GM18907 (cell line): ENCODE measurements around the gene SDHA.
"Not testable (repeated sequence)": the region's sequence is repeated elsewhere in the genome, so short reads cannot be mapped to it uniquely, and the experiment has no call there.

Source experiments
- ATAC-seq: cut with Tn5 transposase; IDR thresholded peaks from one replicate; pipeline ENCODE4 v1.9.1; 2021; ENCODE audit warnings: mild to moderate bottlenecking, moderate library complexity; ENCODE audit not compliant: unreplicated experiment

The SDHA gene

DNA sequence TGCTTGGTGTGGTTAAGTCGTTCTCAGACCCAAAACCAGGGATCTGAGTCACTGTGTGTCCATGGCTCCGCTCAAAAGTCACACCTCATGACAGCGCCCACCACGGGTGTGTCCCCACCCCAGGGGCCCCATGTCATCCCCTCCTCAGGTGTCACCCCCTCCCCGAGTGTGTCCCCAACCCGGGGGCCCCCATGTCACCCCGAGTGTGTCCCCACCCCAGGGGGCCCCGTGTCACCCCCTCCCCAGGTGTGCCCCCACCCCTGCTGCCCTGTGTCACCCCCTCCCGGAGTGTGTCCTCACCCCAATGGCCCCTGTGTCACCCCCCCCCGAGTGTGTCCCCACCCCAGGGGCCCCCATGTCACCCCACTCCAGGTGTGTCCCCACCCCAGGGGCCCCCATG is 21.8 kb upstream of the SDHA start:
- ATAC-seq = no peak

DNA sequence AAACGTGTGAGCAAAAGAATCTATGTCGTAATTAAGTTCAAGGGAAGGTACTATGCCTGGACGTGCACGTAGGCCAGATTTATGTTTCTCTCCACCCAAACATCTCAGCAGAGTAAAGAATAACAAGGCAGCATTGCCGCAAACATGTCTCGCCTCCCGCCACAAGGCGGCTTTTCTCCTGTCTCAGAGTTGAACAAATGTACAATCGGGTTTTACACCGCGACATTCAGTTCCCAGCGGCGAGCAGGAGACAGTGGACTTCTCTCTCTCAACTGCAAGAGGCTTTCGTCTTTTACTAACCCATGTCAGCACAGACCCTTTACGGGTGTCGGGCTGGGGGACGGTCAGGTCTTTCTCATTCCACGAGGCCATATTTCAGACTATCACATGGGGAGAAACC is 21.1 kb upstream of the SDHA start:
- not testable (repeated sequence) for ATAC-seq

DNA sequence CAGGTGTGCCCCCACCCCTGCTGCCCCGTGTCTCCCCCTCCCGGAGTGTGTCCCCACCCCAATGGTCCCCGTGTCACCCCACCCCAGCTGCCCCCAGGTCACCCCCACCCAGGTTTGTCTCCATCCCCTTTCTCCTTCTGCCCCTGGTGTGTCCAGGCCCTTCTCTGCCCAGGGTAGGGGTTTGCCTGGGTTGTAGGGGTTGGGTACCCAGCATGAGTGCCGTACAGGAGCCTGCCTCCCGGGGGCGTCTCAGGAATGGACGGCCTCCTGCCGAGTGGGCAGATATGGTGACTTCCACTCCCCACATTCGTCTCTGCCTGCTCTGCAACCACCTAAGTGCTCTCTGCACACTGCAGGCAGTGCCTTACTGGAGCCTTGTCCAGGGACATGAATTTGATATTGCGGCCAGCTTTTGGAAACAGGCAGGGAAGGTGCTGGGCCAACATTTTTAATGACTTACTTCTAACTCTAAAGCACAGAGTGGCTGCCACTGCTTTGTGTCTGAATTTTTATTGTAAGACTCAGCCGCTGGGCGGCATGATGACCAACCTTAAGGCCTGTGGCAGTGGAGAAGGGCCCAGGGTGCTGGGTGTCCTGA is 20.1 kb upstream of the SDHA start:
- ATAC-seq = no peak

DNA sequence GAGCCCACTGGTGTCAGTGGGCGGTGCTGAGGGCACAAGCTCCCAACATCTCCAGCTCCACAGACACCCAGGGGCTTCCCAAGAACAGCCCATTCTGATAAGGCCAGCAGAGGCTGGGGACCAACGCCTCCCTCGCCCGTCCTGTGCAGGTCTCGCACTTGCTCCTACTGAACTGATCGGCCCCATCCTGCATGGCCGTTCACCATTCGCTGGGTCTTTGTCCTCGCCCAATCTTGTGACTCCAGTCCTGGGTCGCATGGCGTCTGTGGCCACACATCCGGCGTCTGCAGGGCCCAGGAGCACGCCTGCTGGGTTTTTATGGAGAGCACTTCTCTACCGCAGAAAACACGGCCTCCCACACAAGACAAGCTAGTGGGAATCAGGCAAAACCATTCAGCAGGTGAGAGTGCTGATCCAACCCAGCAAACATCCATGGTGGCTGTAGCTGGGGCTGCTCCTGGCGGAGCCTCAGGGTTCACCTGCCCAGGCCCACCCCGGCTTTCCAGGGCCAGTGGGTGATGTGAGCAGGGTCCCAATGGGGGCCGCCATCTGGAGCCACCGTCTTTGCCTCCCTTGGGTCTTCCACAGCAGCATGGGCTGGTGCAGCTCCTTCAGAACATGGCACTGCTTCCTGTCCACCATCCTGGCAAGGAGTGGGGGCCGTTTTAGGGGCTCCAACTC is 19.5 kb upstream of the SDHA start:
- ATAC-seq = no peak

DNA sequence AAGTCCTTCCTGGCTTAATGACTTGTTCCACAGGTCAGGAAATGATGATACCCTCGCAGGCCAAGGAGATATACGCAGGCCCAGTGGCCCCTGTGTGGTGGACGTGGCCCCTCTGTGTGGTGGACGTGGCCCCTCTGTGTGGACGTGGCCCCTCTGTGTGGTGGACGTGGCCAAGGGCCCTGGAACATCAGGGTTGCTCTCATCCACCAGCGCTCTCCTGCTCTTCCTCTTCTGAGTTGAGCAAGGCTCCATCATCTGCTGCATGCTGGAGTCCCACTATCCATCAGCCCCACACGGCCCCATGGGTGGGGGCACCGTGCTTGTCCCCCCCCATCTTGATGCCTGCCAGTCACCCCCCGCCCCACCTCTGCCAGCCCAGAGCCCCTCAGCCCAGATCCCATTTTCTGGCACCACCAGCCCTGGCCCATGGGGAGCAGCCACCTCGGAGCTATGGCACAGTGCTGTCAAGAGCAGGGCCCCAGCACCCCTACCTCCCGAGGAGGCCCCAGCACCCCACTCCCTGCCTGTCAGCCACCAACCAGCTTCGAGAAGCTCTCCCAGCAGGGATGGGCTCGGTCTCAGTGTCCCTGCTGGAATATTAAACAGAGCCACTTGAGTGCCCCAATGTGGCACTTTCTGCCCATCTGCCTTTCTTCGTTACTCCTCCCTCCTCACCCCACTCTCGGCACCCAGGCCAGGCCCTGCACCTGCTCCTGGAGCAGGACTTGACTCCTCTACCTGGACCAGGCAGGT is 18.7 kb upstream of the SDHA start:
- no peak for ATAC-seq

DNA sequence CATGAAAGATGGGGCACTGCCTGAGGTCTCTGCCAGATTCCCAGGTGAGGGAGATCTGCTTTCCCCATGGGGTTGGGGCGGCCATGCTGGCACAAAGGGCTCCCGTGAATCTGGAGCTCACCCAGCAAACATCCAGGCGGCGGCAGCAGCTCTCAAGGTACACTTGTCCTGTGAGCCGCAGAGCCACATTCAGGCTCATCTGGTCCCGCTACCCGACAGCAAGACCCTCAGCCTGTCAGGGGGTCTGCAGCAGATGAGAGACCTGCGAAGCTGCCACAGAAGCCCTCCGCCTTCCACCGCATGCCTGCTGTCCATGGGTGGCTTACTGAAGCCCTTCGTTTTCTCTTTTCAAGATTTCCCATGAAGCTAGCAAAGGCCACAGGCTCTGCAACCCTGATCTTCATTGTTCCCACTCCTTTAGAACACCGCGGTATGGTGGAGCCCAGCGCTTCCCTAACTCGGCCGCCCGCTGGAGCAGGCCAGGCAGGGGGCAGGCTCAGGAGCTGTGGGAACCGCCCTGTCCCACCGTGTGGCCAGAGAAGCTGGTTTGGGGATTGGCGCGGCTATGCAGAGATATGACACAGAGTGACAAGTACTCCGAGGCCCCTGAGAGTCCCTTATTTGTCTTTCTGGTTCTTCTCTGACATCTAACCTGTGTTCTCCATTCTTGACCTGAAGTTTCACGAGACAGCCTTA is 18.0 kb upstream of the SDHA start:
- no peak for ATAC-seq

DNA sequence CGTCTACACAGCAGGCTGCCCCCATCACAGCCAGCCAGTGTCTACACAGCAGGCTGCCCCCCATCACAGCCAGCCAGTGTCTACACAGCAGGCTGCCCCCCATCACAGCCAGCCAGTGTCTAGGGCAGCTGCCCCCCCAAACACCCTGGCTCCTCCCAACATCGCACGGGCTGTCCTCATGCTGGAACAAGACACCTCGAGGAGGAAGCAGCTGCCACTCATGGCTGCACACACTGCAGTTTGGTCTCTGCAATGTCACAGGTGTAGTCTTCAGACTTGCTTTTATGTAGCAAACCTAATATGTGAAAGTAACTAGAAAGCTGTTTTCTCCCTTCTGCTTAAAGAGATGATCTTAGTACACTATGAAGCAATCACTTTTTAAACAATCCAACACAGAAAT is 17.1 kb upstream of the SDHA start:
- no peak for ATAC-seq

DNA sequence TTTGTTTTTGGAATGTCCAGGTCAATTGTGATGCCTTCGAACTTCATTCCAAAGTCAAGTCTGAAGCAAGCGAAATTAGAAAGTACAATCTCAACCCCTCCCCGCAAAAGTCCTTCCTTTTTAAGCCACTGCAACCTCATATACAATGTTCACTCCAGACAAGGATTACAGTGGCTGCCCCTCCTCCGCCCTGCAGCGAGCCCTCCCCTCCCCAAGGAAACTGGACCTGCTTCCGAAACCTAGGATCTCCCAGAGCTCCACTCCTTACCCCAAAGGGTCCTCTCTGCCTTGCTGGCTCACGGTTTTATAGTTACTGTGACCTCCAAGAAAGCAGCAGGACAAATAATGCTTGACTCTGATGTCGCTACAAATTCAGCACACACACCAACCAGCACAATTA is 16.4 kb upstream of the SDHA start:
- ATAC-seq = no peak

DNA sequence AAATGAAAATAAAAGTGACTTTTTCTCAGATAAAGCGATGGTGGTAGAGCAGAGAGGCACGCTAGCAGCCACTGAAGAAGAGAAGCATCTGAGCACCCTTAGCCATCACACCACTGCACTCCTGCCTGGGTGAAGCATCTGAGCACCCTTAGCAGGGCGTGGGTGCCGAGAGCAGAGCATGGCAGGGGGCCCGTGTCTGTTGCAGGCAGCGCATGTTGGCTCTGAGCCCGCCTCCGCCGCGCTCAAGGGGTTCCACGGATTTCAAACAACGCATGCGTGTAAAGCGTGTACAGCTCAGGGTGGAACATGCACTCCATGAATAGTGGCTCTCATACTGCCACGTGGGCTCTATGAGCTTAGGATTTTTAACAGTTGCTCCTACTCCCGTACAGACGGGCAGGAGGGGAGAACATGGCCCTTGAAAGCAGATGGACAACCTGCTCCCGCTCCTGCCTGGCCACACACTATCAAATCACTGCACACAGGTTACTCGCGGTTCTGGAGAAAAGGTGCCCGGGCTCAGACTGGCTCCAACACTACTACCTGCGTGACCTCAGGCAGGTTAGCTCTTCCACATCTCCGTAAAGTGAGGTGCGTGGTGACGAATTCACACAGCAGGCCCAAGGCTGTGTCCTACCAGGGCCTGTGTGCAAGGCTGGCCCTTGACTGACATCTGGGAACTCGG is 14.7 kb upstream of the SDHA start:
- no peak for ATAC-seq

DNA sequence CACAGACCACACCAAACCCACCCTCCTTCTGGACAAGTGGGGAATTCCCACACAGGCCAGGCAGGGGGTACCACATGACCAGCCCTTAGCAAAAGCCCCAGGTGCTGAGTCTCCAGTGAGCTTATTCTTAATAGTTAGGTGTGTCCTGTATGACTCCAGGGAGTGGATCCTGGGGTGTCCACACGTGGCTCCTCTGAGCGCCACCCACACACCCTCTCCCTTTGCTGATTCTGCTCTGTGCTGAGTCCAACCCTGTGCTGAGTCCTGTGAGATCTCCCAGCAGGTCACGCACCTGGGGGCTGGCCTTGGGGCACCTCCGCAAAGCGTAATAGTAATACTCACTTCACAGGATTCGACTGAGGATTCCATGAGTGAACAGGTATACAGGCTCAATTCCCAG is 14.1 kb upstream of the SDHA start:
- no peak for ATAC-seq

DNA sequence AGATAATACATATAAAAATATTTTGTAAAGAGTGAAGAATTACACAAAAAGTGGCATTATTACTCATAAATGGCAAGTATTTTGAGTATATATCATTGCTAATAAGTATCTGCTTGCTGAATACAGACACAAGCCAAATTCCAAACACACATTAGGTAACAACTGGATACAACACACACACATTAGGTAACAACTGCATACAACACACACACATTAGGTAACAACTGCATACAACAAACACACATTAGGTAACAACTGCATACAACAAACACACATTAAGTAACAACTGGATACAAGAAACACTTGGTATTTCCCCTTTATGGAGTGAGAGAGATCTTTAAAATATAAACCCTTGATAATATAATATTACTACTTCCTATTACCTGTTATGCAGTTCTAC is 13.7 kb upstream of the SDHA start:
- no peak for ATAC-seq

DNA sequence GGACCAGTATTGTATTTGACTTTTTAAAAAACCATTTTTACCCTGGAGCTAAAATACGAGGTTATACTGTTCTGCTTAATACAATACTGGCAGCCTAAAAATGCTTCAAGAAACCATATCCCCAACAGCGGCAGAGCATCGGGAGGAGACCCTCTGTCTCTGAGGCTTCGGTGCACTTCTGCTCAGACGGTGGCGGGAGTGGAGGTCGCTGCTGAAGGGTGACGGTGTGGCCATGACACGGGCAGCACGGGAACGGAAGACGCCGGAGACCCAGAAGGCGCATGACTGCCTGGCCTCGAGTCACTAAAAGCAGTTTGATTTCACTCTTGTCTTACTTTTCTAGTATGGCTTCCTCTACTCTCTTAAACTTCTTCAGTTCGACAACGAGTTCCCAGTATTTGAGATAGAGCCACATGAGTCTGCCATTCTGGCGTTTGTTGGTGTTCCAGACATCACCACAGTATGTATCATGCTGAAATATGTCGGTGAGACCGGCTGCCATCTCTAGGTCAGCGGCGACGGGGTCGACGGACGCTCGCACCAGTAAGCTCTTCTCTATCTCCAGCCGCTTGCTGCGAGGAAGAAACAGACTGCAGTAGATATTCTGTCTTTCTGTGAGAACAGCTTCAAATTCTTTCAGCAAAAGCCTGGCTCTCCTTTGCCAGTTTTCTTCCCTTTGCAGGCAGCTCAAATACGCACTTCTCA is 13.0 kb upstream of the SDHA start:
- no peak for ATAC-seq

DNA sequence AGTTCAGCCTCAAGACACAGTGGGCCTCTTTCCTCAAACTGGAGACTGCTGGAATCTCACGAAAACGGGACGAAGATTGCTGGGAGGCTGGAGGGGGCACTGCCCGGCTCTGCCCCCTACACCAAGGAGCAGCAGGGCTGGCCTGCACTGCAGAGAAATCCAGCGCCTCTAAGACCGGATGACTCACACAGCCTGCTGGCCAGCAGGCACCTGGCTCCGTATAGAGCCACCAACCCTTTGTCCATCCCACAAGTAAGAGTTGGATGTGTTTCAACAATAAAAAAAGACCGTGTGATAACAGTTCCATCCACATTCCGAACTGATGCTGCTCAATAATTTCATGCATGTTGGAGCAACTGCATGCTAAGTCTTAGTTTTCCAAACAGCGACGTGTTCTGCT is 11.7 kb upstream of the SDHA start:
- no peak for ATAC-seq

DNA sequence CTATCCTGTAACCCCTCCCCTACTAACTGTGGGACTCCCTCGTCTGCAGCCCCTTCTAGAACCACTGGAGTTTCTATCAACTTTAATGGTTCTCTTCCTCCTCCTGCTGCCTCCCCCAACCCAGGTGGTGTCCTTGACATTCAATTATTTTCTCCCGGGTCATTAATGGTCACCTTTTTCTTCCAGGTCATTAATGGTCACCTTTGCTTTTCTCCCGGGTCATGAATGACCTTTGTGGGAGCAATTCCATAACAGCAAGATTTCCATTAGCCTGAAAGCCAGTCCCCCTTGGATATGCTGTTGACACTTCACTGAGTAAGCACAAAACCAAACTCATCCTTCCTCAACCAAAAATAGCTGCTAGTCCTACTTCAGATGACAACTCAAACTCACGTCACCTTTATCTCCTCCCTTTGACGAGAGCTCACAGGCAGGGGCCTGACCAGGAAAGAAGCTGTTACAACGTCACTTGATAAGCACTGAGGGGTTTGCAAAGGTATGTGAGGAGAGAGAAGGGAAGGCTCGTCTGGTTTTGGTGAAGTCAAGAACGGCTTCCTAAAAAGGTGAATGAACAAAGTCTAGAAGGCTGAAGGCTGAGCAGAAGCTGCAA is 11.1 kb upstream of the SDHA start:
- no peak for ATAC-seq

DNA sequence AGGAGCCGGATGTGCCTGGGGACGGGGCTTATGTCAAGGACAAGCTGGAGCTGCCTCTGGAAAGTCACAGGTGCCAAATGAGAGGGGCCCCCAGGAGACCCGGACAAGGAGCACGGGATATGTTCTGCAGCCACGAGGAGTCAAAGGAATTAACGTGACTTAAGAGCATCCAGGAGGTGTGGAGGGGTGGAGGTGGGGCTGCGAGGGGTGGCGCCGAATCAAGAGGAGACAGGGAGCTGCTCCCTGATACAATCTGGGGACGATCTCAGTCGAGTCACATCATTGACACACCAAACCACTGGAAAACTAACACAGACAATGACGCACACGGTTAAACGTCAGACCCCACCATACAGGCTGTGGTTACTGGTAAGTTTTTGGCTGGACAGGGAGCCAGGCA is 10.5 kb upstream of the SDHA start:
- ATAC-seq = no peak

DNA sequence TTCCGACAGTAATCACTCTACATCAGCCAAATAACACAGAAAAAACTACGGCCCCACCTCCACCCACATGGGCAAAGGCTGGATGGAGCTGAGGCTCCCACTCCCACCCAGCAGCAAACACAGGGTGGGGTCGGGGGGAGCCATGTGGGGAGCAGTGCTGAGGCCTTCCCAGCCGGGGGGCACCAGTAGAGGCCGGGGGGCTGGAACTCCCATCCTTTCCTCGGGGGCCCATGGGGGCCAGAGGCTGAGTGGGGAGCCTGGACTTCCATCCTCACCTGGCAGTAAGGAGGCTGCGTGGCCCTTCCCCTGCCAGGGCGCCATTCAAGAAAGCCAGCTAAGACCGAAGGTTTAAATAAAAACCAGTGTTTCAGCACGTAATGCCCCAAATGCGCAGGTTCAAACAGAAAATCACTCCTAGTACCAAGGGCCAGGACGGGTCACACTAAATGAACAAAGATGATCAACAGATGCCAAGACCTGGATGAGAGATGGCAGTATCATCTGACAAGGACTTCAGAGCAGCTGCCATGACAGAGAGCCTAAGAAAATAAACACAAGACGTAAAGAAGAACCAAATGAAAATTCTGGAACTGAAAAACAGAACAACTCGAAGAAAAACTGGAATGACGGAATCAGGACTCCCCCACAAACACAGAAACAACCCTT is 9.5 kb upstream of the SDHA start:
- no peak for ATAC-seq

DNA sequence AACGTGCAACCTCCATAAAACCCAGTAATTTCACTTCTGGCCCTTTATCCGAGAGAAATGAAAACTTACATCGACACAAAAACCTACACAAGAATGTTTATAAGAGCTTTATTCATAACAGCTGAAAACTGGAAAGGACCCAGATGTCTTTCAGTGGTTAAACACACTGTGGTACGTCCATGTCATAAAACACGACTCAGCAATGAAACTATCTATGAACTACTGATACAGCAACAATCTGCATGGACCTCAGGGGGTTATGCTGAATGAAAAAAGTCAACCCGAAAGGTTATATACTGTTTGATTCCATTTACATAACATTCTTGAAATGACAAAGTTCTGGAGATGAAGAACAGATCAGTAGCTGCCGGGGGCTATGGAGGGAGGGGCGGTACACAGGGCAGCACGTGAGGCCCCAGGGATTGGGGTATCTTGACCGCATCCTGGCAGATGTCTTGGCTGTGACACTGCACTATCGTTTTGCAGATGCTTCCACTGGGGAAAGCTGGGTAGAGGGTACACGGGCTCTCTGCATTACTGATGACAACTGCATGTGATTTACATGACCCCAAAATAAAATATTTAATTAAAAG is 4.2 kb upstream of the SDHA start:
- ATAC-seq = no peak

DNA sequence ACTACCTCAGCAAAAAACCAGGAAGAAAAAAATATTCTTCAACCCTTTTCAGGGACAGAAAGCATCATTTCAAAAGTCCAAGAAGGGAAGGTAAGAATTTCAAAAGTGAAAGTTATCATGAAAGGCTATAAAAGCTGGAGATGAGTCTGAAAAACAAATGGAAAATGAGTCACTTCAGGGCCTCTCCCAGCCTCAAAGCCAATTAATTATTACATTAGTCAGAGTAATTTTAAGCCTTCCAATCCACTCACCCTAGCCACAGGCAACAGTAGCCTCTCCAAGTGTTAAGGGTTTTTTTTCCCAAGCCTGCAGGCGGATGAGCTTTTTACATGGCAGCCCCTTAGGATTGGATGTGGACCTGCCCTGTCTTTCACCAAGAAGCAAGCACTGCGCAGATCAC is 2.9 kb upstream of the SDHA start:
- not testable (repeated sequence) for ATAC-seq

DNA sequence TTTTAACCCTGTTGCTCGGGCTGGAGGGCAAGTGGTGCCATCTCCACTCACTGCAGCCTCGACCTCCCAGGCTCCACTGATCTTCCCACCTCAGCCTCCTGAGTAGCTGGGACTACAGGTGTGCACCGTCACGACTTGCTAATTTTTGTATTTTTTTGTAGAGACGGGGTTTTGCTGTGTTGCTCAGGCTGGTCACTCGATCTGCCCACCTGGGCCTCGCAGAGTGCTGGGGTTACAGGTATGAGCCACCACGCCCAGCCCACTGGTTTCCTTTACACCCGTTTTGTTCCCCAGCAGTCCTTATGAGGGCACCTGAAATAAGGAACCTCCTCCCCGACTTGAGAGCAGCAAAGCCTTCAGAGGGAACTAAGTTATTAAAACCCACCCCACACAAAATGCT is 2.0 kb upstream of the SDHA start:
- not testable (repeated sequence) for ATAC-seq
